Hematopoietic multipotent progenitor cell (in vitro differentiated cells): Measurements from ENCODE around the gene CLSTN3. TPM values are rescaled to one million over a fixed set of nuclear protein-coding genes. Genes with fewer than 3 reads are reported as not detected.
"Not testable (repeated sequence)": the region's sequence is repeated elsewhere in the genome, so short reads cannot be mapped to it uniquely, and the experiment has no call there.

Experiments used
- DNase-seq, 3 donors: peaks; one replicate each; pipeline ENCODE4 v3.0.0-alpha.2; 2011 to 2015; ENCODE audit warnings: low read depth in 2 of 3, low spot score in 2 of 3
- total RNA-seq: library from RNA; depleted of rRNA; stranded (reverse); fragments of >200 nt; gene quantifications from one replicate; pipeline ENCODE4 v1.2.3, GENCODE V29; 2012

Gene CLSTN3
- total RNA-seq, 1 donor = 53.9 TPM

DNA sequence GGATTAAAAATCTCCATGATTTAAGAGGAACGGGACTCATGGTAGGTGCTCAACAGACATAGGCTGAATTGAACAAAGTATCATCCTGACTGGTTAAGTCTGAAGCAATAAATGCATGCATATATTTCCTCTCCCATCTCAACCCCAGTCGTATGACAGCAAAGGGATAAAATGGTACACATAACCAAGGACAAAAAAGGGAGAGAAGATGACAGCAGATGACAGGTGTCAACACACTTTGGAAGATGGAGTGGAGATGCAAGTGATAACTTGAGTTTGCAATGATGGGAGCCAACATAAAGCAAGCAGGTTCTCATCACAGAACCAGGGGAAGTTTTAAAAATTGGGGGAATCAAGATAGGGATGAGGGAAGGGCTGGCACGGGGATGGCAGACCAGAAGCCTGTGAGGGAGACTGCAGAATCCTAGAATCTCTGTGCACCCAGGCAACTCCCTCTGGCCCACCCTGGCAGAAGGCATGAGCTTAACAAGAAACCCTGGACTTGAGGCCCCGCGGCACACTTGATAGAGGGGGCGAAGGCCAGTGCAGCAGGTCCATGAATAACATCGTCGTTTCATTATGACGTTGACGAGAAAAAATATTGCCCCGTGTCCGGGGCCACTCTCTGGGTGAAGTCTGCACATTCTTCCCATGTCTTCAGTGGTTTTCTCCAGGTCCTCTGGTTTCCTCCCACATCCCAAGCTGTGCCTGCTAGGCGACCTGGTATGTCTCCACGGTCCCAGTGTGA lies 26.2 kb upstream of the CLSTN3 start:
- no peak for DNase-seq

- no peak for DNase-seq
Observed at GRCh38 chr12:7106082-7106481, 24.1 kb upstream of the CLSTN3 start.

GRCh38 chr12:7107181-7107580 lies 23.0 kb upstream of the CLSTN3 start:
- not testable (repeated sequence) for DNase-seq

- no peak for DNase-seq
Observed at GRCh38 chr12:7107636-7108002, 22.6 kb upstream of the CLSTN3 start.

DNA sequence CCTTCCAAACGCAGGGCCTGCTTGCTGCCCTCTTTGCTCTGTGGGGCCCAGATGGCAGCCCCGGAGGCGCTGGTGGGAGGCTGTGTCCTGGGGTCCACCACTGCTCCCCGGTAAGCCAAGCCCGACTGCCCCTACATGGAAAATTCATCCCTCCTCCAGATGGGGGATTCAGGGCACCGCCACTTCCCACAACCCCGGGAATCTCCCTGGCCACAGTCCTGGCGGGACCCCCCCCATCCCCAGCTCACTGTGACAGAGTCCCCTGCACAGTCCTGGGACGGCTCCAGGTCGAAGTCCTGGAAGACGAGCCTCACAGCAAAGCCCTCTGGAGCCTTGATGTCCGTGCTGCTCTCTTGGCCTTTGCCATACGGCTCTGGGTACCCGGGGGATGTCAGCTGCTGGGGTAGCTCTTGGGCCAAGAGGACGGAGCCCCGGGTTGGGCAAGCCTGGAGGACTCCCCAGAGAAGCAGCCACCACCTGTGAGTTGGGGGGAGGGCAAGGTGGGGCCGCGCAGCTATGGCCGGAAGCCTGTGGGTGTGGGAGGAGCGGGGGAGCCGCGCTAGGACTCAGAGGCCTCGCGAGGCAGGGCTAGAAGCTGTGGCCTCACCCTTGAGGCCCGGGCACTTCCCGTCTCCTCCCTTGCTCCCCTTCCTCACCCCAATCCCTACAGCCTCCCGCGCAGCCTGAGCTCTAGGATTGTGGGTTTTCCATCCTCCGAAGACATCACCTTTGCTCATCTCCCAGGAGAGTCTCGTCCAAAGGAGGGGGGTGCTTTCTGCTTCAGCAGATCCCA lies 22.0 kb upstream of the CLSTN3 start:
- DNase-seq = peak in 2 of 3 donors; percentile 69 to 80

DNA sequence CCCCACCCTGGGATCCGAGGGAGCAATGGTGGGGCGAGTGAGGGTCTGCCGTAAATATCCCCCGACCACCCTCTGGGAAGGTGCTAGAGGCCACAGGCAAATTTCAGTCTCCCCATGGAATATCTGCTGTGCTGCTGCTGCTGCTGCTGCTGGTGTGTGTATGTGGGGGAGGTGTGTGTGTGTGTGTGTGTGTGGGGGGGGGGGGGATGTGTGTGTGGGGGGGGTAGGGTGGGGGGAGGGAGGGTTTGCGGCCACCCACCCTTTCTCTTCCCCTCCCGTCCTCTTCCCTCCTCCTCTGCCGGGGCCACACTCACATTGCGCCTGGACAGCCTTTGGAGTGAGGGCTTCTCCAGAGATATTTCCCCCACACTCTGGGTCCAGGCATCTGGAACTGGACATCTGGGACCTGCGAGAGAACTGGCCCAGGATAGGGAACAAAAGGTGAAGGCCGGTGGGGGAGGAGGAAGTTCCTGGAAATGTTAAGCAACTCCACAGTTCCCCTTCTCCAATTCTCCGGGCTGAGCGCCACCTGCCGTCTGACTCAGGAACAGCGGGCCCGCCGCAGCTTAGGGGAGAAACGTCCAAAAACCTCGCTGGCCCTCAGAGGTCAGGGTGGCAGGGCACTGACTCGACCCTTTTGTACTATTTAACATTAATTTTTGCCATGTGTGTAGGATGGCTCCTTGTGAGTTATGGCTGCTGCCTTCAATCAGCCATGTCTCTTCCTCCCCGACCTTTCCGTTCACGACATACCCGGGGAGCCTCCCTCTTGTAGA lies 21.2 kb upstream of the CLSTN3 start, which contains the start of gene C1RL:
Gene C1RL, minus strand, starts transcription at position 419 of the 776 bp plus-strand sequence. Its CDS starts 34 bp downstream, at position 385.
- DNase-seq = peak in 2 of 3 donors; percentile 75 to 84

GRCh38 chr12:7109572-7109920 lies 20.6 kb upstream of the CLSTN3 start:
- no peak for DNase-seq

GRCh38 chr12:7110661-7111060 lies 19.5 kb upstream of the CLSTN3 start:
- no peak for DNase-seq

DNA sequence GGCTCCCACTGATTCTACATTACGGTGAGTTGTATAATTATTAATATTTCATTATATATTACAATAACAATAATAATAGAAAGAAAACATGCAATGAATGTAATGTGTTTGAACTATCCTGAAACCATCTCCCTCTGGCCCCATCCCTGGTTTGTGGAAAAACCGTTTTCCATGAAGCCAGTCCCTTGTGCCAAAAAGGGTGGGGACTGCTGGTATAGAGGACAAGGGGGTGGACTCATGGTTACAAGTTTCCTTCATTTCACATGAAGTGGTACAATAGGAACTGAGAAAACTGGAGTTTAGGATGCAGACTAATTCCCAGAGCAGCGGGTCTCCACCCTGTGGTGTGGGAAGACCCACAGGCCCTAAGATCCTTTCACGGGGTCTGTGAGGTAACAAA lies 18.1 kb upstream of the CLSTN3 start:
- no peak for DNase-seq

DNA sequence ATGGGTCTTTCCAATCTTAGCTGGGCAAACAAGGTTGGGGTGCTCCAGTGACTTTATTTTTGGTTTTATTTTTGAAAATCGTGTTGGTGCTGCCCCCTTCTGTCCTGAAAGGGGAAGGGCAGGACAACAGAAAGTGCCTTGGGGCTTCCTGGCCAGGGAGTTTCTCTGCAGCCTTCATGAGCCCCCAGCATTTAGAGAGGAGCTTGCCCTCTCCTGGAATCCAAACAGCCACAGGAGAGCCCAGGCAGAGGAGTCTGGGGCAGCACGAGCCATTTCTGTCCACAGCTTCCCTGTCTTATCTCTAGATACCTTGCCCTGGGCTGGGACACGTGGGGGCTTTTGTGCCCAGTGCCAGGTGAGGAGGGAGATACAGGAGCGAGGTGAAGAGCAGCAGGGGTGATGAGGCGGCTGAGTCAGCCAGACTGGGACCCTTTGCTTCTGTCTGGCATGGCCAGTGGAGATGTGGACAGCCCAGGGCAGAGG lies 16.7 kb upstream of the CLSTN3 start:
- peak in 2 of 3 donors; percentile 49 to 67 for DNase-seq

DNA sequence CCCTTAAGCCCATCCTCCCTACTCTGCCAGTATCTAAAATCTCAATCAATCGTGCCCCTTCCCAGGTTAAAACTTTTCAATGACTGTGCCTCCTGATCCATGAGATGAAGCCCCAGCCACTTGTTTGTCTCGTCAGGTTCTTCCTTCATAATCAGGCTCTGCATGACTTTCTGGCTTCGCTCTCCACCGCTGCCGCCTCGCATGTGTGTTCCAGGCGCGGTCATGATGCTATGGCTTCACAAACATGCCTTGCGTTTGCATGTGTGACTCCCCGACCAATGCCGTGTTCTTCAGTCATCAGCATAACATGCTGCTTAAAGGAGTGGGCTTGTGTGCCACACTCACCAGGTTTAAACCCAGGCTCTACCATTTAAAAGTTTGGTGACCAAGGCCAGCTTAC lies 16.2 kb upstream of the CLSTN3 start:
- no peak for DNase-seq

GRCh38 chr12:7114851-7115250 lies 15.3 kb upstream of the CLSTN3 start:
- DNase-seq = no peak

DNA sequence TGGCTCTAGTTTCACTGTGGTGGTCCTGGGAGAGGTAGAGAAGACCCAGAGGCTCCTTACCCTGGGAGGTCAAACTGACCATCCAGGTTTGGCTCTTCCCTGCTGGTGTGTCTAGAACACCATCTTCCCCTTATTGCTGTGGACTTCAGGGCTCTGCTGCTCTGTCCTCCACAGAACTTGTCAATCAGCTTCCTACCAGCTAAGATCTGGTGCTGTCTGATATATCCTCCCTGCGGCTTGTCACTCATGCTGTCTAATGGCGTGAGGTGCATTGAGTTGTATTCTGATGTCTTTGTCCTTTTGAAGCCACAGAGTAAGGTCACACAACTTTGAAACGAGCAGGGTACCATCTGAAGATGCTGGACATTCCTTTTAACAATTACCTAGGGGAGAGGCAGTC lies 14.0 kb upstream of the CLSTN3 start:
- DNase-seq = no peak

GRCh38 chr12:7116916-7117315 lies 13.3 kb upstream of the CLSTN3 start:
- DNase-seq = no peak

- no peak for DNase-seq
Observed at GRCh38 chr12:7117670-7118069, 12.5 kb upstream of the CLSTN3 start.

DNA sequence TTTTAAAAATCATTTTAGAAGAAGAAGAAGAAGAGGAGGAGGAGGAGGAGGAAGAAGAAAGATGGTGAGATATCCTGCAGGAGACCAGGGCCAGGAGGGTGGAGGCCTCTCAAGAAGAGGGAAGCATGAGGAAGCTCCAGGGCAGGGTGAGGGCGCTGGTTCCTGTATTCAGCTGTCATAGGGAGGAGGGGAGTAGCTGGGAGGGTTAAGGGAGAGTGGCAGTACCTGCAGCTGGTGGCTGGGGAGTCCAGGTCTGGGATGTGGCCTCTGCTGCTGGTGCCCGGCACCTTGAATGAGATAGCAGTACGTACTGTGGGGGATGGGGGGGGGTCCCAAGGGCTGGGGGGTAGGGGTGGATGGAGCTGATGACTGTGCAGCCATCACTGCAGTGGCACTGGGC lies 11.3 kb upstream of the CLSTN3 start:
- DNase-seq = no peak

- no peak for DNase-seq
Observed at GRCh38 chr12:7120166-7120565, 10.0 kb upstream of the CLSTN3 start.

GRCh38 chr12:7121324-7121723 lies 8.8 kb upstream of the CLSTN3 start:
- no peak for DNase-seq

- no peak for DNase-seq
Observed at GRCh38 chr12:7122811-7123769, 7.1 kb upstream of the CLSTN3 start.
